ENCODE measurements around the gene PRDM13. TPM values are rescaled to one million over a fixed set of nuclear protein-coding genes. Genes with fewer than 3 reads are reported as not detected.

PRDM13 gene

DNA sequence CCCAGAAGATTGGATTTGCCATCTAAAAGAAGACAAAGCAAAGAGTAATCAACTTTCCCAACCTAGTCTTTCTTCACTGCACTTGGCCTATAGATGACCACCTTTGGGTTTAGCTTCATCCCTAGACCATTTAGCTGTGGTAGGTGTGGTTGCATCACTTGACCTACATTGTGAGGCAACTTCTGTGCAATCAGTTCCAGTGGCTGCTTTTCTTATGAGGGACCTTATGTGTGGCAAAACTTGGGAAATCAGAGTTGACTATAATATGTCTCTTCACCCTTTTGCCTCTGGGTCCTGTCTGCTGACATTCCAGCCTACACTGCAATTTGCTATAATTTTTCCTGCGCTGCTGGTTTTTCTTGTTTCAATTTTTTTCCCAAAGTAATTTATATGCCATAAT, 55.2 kb downstream of the PRDM13 start:
- no peak overlapping the region for H3K18ac ChIP-seq (ENCODE audit: low read length)
- no peak overlapping the region for H3K23ac ChIP-seq (ENCODE audit: low read depth, low read length, poor library complexity)
- no peak overlapping the region for H3K14ac ChIP-seq (ENCODE audit: low read length)
- H2AFZ ChIP-seq (ENCODE audit: low read length): no peak overlapping the region
- H3K9ac ChIP-seq (ENCODE audit: low read depth, low read length, poor library complexity): no peak overlapping the region
- H3K36me3 ChIP-seq (replicated peaks in 1 of 2; ENCODE audit: control insufficient read depth in 2 of 2, insufficient read depth in 2 of 2, low read length in 2 of 2): no peaks in the 10 kb centered on the region
- no CpG with 5 or more reads among the region's 1 CpG for WGBS, 2 donors (ENCODE audit: extremely low coverage in 2 of 2, insufficient read length in 2 of 2, insufficient replicate concordance in 1 of 2)
- H3K4me1 ChIP-seq (ENCODE audit: control insufficient read depth in 2 of 2, insufficient read depth in 1 of 2, low read depth in 1 of 2, low read length in 2 of 2): peaks cover 0 to 4% of the 10 kb centered on the region in 2 donors
- no peak overlapping the region for H4K91ac ChIP-seq (ENCODE audit: low read depth, low read length, poor library complexity)
- DNase-seq (ENCODE audit: low spot score): no peak
- no peak overlapping the region for H3K4ac ChIP-seq (ENCODE audit: low read length)
- H4K8ac ChIP-seq (ENCODE audit: low read depth, low read length): no peak overlapping the region
- H2BK15ac ChIP-seq (ENCODE audit: low read length): no peak overlapping the region
- H3K4me2 ChIP-seq (ENCODE audit: insufficient read depth, low read length, poor library complexity, severe bottlenecking): no peak overlapping the region
- no peak overlapping the region for H2BK12ac ChIP-seq (ENCODE audit: low read length)
- H3K27me3 ChIP-seq (ENCODE audit: control insufficient read depth in 3 of 3, insufficient read depth in 3 of 3, low read depth in 1 of 3, low read length in 3 of 3): peaks cover 0 to 2% (median 0%) of the 10 kb centered on the region in 3 experiments
- H2BK120ac ChIP-seq (ENCODE audit: low read depth, low read length): no peak overlapping the region
- no peak overlapping the region for H2BK5ac ChIP-seq (ENCODE audit: low read length)
- H3K9me3 ChIP-seq (replicated peaks in 1 of 2; ENCODE audit: control insufficient read depth in 2 of 2, insufficient read depth in 1 of 2, low read depth in 1 of 2, low read length in 2 of 2): no peaks in the 10 kb centered on the region
- H2AK5ac ChIP-seq (ENCODE audit: low read depth, low read length): no peak overlapping the region
- no peak overlapping the region for H3K4me3 ChIP-seq (ENCODE audit: low read length in 2 of 2)
- H3K79me1 ChIP-seq (ENCODE audit: low read depth, low read length): no peaks in the 10 kb centered on the region
- no peak overlapping the region for H3K27ac ChIP-seq (replicated peaks; ENCODE audit: low read length)

DNA sequence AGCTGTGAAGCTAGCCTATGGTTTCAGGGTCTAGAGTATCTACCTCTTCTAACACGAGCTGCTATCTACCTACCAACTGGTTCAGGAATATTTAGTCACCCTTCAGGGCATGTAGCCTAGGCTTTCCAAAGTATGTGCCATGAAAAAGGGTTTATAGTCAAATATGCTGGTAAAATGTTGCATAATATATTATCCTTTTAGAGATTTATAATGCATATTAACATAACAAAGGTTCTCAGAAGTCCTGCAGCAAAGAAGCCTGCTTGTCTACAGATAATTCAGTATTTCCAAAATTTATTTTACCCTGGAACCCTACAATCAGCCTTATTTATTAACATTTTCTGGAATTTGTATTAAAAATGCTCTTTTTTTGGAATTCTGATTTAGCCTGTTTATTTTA, 56.0 kb downstream of the PRDM13 start:
- no peak overlapping the region for H3K27ac ChIP-seq (replicated peaks; ENCODE audit: low read length)
- peaks cover 0 to 4% of the 10 kb centered on the region in 2 donors for H3K4me1 ChIP-seq (ENCODE audit: control insufficient read depth in 2 of 2, insufficient read depth in 1 of 2, low read depth in 1 of 2, low read length in 2 of 2)
- H2BK12ac ChIP-seq (ENCODE audit: low read length): no peak overlapping the region
- peaks cover 0 to 2% (median 0%) of the 10 kb centered on the region in 3 experiments for H3K27me3 ChIP-seq (ENCODE audit: control insufficient read depth in 3 of 3, insufficient read depth in 3 of 3, low read depth in 1 of 3, low read length in 3 of 3)
- no peak overlapping the region for H3K4me3 ChIP-seq (ENCODE audit: low read length in 2 of 2)
- WGBS, 2 donors (ENCODE audit: extremely low coverage in 2 of 2, insufficient read length in 2 of 2, insufficient replicate concordance in 1 of 2): no CpG with 5 or more reads among the region's 1 CpG
- no peak overlapping the region for H4K91ac ChIP-seq (ENCODE audit: low read depth, low read length, poor library complexity)
- no peak overlapping the region for H3K4ac ChIP-seq (ENCODE audit: low read length)
- H3K18ac ChIP-seq (ENCODE audit: low read length): no peak overlapping the region
- no peaks in the 10 kb centered on the region for H3K9me3 ChIP-seq (replicated peaks in 1 of 2; ENCODE audit: control insufficient read depth in 2 of 2, insufficient read depth in 1 of 2, low read depth in 1 of 2, low read length in 2 of 2)
- no peak overlapping the region for H2BK15ac ChIP-seq (ENCODE audit: low read length)
- H3K36me3 ChIP-seq (replicated peaks in 1 of 2; ENCODE audit: control insufficient read depth in 2 of 2, insufficient read depth in 2 of 2, low read length in 2 of 2): no peaks in the 10 kb centered on the region
- H2AFZ ChIP-seq (ENCODE audit: low read length): no peak overlapping the region
- no peak overlapping the region for H2AK5ac ChIP-seq (ENCODE audit: low read depth, low read length)
- no peak overlapping the region for H3K9ac ChIP-seq (ENCODE audit: low read depth, low read length, poor library complexity)
- H4K8ac ChIP-seq (ENCODE audit: low read depth, low read length): no peak overlapping the region
- H3K14ac ChIP-seq (ENCODE audit: low read length): no peak overlapping the region
- no peak overlapping the region for H2BK120ac ChIP-seq (ENCODE audit: low read depth, low read length)
- H3K23ac ChIP-seq (ENCODE audit: low read depth, low read length, poor library complexity): no peak overlapping the region
- H3K79me1 ChIP-seq (ENCODE audit: low read depth, low read length): no peaks in the 10 kb centered on the region
- DNase-seq (ENCODE audit: low spot score): no peak
- H2BK5ac ChIP-seq (ENCODE audit: low read length): no peak overlapping the region
- no peak overlapping the region for H3K4me2 ChIP-seq (ENCODE audit: insufficient read depth, low read length, poor library complexity, severe bottlenecking)

Small RNA genes lying within 50 kb of the gene (small RNA-seq; reads per million reads assigned to genes)
- gene RF00019 (ENCODE audit: insufficient read depth): not detected
